ENCODE results near the gene TRPM5.

- TF ChIP-seq, protein P1, sequence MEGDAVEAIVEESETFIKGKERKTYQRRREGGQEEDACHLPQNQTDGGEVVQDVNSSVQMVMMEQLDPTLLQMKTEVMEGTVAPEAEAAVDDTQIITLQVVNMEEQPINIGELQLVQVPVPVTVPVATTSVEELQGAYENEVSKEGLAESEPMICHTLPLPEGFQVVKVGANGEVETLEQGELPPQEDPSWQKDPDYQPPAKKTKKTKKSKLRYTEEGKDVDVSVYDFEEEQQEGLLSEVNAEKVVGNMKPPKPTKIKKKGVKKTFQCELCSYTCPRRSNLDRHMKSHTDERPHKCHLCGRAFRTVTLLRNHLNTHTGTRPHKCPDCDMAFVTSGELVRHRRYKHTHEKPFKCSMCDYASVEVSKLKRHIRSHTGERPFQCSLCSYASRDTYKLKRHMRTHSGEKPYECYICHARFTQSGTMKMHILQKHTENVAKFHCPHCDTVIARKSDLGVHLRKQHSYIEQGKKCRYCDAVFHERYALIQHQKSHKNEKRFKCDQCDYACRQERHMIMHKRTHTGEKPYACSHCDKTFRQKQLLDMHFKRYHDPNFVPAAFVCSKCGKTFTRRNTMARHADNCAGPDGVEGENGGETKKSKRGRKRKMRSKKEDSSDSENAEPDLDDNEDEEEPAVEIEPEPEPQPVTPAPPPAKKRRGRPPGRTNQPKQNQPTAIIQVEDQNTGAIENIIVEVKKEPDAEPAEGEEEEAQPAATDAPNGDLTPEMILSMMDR (IDR thresholded peaks at IDR 0.05), result no peak
- no peak for TF ChIP-seq POLR2A (IDR thresholded peaks at IDR 0.05)
- TF ChIP-seq POLR2AphosphoS5 (IDR thresholded peaks at IDR 0.05), result no peak
Observed at GRCh38 chr11:2402890-2403645, 41.2 kb downstream of the TRPM5 start.
